Measurements from ENCODE around the gene MAP3K2. TPM values are rescaled to one million over a fixed set of nuclear protein-coding genes. Genes with fewer than 3 reads are reported as not detected.
"Not testable (repeated sequence)": the region's sequence is repeated elsewhere in the genome, so short reads cannot be mapped to it uniquely, and the experiment has no call there.

Gene MAP3K2
- total and polyA plus RNA-seq, 2 experiments from 2014 or later: 36.7 to 41.0 TPM

DNA sequence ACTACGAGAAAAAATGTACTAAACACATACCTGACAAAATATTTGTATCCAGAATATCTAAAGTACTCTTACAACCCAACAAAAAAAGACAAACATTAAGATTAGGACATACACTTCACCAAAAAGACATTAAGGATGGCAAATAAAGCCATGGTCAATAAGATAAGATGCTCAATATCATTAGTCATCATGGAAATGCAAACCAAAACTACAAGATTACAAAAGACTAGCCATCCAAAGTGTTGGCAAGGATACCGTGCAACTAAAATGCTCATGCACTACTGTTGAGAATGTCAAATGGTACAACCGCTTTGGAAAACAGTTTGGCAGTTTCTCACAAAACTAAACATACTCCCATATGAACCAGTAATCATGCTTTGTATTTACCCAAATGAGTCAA is 29.7 kb downstream of the MAP3K2 start:
- Histone ChIP-seq H3K79me2 (ENCODE audit: insufficient read depth) (peaks cover 90% of the 10 kb centered on the region), H3K4me2 (ENCODE audit: unreplicated experiment) (no peak overlapping the region), H3K27me3 (replicated peaks; ENCODE audit: insufficient read depth) (no peaks in the 10 kb centered on the region), H3K9ac (no peak overlapping the region), H3K36me3 (ENCODE audit: low read depth) (no peaks in the 10 kb centered on the region), H2AFZ (no peak overlapping the region), H3K4me1 (ENCODE audit: insufficient read depth) (peaks cover 32% of the 10 kb centered on the region), H4K20me1 (ENCODE audit: insufficient read depth) (peaks cover 20% of the 10 kb centered on the region; the same call in 1 of the 2 replicates), H3K9me2 (ENCODE audit: insufficient read depth) (no peaks in the 10 kb centered on the region), H3K27ac (no peak overlapping the region), H3F3A (ENCODE audit: insufficient read depth) (peaks cover 32% of the 10 kb centered on the region), H3K4me3 (no peak overlapping the region), H3K9me3 (ENCODE audit: low read depth) (no peaks in the 10 kb centered on the region)
- in situ Hi-C loops (cut with MboI): no loop called here
- TF ChIP-seq EZH2phosphoT487 (IDR thresholded peaks at IDR 0.05; ENCODE audit: insufficient read depth, low read depth): no peak
- TF ChIP-seq EZH2 (IDR thresholded peaks at IDR 0.05; ENCODE audit: insufficient read depth, poor library complexity, severe bottlenecking): no peak
- WGBS, 2 experiments (ENCODE audit: low coverage in 1 of 2, low lambda C conversion rate in 2 of 2, missing lambda C conversion rate in 2 of 2): 95 to 96% methylated on average over 3 of the region's 3 CpGs
- no peak for DNase-seq

DNA sequence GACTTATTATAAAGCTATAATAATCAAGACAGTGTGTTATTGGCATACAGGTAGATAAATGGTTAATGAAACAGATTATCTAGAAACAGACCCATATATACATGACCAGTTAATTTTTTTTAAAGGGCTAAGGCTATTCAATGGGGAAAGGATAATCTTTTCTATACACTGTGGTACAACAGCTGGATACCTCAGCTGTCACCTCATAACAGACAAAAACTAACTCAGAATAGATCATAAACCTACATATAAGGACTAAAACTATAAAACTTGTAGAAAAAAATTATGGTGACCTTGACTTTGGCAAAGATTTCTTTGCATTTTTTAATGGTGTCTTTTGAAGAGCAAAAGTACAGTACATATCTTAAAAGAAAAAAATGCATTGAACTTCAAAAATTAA is 30.2 kb downstream of the MAP3K2 start:
- no peaks in the 10 kb centered on the region for H3K9me3 ChIP-seq (ENCODE audit: low read depth)
- H3K9me2 ChIP-seq (ENCODE audit: insufficient read depth): no peaks in the 10 kb centered on the region
- no peaks in the 10 kb centered on the region for H3K27me3 ChIP-seq (replicated peaks; ENCODE audit: insufficient read depth)
- H4K20me1 ChIP-seq (ENCODE audit: insufficient read depth): peaks cover 16% of the 10 kb centered on the region; the same call in 1 of the 2 replicates
- in situ Hi-C loops (cut with MboI): no loop called here
- TF ChIP-seq EZH2phosphoT487 (IDR thresholded peaks at IDR 0.05; ENCODE audit: insufficient read depth, low read depth) (no peak), EZH2 (IDR thresholded peaks at IDR 0.05; ENCODE audit: insufficient read depth, poor library complexity, severe bottlenecking) (no peak)
- no peak overlapping the region for H3K9ac ChIP-seq
- no peak overlapping the region for H3K4me3 ChIP-seq
- H3K4me2 ChIP-seq (ENCODE audit: unreplicated experiment): no peak overlapping the region
- no peak overlapping the region for H3K27ac ChIP-seq
- peaks cover 32% of the 10 kb centered on the region for H3F3A ChIP-seq (ENCODE audit: insufficient read depth)
- no peak for DNase-seq
- no peaks in the 10 kb centered on the region for H3K36me3 ChIP-seq (ENCODE audit: low read depth)
- peaks cover 88% of the 10 kb centered on the region for H3K79me2 ChIP-seq (ENCODE audit: insufficient read depth)
- peaks cover 27% of the 10 kb centered on the region for H3K4me1 ChIP-seq (ENCODE audit: insufficient read depth)
- no peak overlapping the region for H2AFZ ChIP-seq

DNA sequence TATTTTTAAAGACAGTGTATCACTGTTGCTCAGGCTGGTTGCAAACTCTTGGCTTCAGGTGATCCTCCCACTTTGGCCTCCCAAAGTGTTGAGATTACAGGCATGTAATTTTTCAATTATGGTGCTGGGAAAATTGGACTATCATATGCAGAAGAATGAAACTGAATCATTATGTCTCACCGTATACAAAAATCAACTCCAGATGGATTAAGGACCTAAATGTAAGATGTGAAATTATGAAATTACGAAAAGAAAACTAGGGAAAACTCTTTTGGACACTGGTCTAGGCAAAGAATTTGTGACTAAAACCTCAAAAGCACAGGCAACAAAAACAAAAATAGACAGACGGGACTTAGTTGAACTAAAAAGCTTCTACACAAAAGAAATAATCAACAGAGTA is 31.2 kb downstream of the MAP3K2 start:
- Histone ChIP-seq H3K9me2 (ENCODE audit: insufficient read depth) (no peaks in the 10 kb centered on the region), H3K27me3 (replicated peaks; ENCODE audit: insufficient read depth) (no peaks in the 10 kb centered on the region), H3K4me2 (ENCODE audit: unreplicated experiment) (peak overlapping the region; percentile 29), H3K9me3 (ENCODE audit: low read depth) (no peaks in the 10 kb centered on the region), H3K79me2 (ENCODE audit: insufficient read depth) (peaks cover 88% of the 10 kb centered on the region), H4K20me1 (ENCODE audit: insufficient read depth) (peaks cover 14% of the 10 kb centered on the region; the same call in 1 of the 2 replicates), H3K4me1 (ENCODE audit: insufficient read depth) (peaks cover 17% of the 10 kb centered on the region), H3K4me3 (no peak overlapping the region), H3F3A (ENCODE audit: insufficient read depth) (peaks cover 32% of the 10 kb centered on the region), H3K9ac (no peak overlapping the region), H2AFZ (no peak overlapping the region), H3K36me3 (ENCODE audit: low read depth) (no peaks in the 10 kb centered on the region), H3K27ac (peak overlapping the region; percentile 42)
- peak; percentile 57 for DNase-seq
- WGBS, 2 experiments (ENCODE audit: low coverage in 1 of 2, low lambda C conversion rate in 2 of 2, missing lambda C conversion rate in 2 of 2): 27 to 30% methylated on average over 3 of the region's 3 CpGs
- TF ChIP-seq EZH2 (IDR thresholded peaks at IDR 0.05; ENCODE audit: insufficient read depth, poor library complexity, severe bottlenecking) (no peak), EZH2phosphoT487 (IDR thresholded peaks at IDR 0.05; ENCODE audit: insufficient read depth, low read depth) (no peak)
- in situ Hi-C loops (cut with MboI): no loop called here

DNA sequence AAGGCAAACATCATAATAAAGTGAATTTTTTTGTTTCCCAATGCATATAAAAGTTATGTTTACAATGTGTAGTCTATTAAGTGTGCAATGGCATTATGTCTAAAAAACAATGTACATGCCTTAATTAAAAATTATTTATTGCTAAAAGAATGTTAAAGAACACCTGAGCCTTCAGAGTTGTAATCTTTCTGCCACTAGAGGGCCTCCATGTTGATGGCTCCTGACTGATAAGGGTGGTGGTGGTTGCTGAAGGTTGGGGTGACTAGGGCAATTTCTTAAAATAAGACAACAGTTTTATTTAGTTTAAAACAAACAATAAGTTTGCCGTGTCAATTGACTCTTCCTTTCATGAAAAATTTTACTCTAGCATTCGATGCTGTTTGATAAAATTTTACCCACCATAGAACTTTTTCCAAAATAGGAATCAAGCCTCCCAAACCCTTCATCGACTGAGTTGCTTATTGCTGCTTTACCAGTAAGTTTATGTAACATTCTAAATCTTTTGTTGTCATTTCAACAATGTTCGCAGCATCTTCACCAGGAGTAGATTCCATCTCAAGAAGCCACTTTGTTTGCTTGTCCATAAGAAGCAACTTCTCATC is 32.3 kb downstream of the MAP3K2 start:
- TF ChIP-seq EZH2 (IDR thresholded peaks at IDR 0.05; ENCODE audit: insufficient read depth, poor library complexity, severe bottlenecking): no peak
- TF ChIP-seq EZH2phosphoT487 (IDR thresholded peaks at IDR 0.05; ENCODE audit: insufficient read depth, low read depth): no peak
- Histone ChIP-seq H3K27me3 (replicated peaks; ENCODE audit: insufficient read depth) (no peaks in the 10 kb centered on the region), H3K9me2 (ENCODE audit: insufficient read depth) (no peaks in the 10 kb centered on the region), H3K4me3 (no peak overlapping the region), H3K4me2 (ENCODE audit: unreplicated experiment) (no peak overlapping the region), H3K4me1 (ENCODE audit: insufficient read depth) (peaks cover 16% of the 10 kb centered on the region), H3K36me3 (ENCODE audit: low read depth) (no peaks in the 10 kb centered on the region), H3F3A (ENCODE audit: insufficient read depth) (peaks cover 32% of the 10 kb centered on the region), H3K27ac (no peak overlapping the region), H3K9me3 (ENCODE audit: low read depth) (no peaks in the 10 kb centered on the region), H3K9ac (no peak overlapping the region), H3K79me2 (ENCODE audit: insufficient read depth) (peaks cover 88% of the 10 kb centered on the region), H2AFZ (no peak overlapping the region), H4K20me1 (ENCODE audit: insufficient read depth) (peaks cover 20% of the 10 kb centered on the region; the same call in 1 of the 2 replicates)
- peak; percentile 32 for DNase-seq
- in situ Hi-C loops (cut with MboI): no loop called here
- 79 to 89% methylated on average over 4 of the region's 4 CpGs for WGBS, 2 experiments (ENCODE audit: low coverage in 1 of 2, low lambda C conversion rate in 2 of 2, missing lambda C conversion rate in 2 of 2)

DNA sequence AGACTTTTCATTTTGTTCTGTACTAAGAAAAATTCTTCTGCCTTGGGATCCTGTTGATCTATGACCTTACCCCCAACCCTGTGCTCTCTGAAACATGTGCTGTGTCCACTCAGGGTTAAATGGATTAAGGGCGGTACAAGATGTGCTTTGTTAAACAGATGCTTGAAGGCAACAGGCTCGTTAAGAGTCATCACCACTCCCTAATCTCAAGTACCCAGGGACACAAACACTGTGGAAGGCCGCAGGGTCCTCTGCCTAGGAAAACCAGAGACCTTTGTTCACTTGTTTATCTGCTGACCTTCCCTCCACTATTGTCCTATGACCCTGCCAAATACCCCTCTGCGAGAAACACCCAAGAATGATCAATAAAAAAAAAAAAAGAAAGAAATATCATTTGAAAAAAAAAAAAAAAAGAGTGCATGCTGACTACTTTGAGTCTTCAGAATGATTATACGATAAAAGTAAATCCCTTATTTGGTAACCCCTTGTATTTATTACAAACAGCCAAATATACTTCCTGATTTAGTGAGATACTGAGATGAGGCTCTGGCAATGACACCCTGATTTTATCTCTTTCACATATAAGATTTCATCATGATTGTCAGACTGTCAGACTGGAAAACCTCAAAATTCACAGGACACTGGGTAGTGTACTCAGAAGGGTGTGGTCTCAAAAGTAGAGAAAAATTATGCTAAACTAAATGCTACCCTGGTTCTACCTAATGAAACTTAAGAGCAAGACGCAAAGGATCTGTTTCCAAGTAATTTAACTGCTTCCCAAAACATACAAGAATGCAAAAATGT is 33.7 kb downstream of the MAP3K2 start:
- H3K9me2 ChIP-seq (ENCODE audit: insufficient read depth); H3K9ac ChIP-seq; H3K4me3 ChIP-seq; H3K9me3 ChIP-seq (ENCODE audit: low read depth); H3K4me2 ChIP-seq (ENCODE audit: unreplicated experiment); in situ Hi-C loops (cut with MboI); H2AFZ ChIP-seq; DNase-seq; H3K27me3 ChIP-seq (replicated peaks; ENCODE audit: insufficient read depth); H3K36me3 ChIP-seq (ENCODE audit: low read depth); H3K27ac ChIP-seq: not testable (repeated sequence)
- WGBS, 2 experiments (ENCODE audit: low coverage in 1 of 2, low lambda C conversion rate in 2 of 2, missing lambda C conversion rate in 2 of 2): 50 to 52% methylated on average over 5 to 6 of the region's 6 CpGs
- Histone ChIP-seq H3F3A (ENCODE audit: insufficient read depth) (peaks cover 32% of the 10 kb centered on the region), H3K79me2 (ENCODE audit: insufficient read depth) (peaks cover 88% of the 10 kb centered on the region), H4K20me1 (ENCODE audit: insufficient read depth) (peaks cover 20% of the 10 kb centered on the region; the same call in 1 of the 2 replicates), H3K4me1 (ENCODE audit: insufficient read depth) (peaks cover 16% of the 10 kb centered on the region)

DNA sequence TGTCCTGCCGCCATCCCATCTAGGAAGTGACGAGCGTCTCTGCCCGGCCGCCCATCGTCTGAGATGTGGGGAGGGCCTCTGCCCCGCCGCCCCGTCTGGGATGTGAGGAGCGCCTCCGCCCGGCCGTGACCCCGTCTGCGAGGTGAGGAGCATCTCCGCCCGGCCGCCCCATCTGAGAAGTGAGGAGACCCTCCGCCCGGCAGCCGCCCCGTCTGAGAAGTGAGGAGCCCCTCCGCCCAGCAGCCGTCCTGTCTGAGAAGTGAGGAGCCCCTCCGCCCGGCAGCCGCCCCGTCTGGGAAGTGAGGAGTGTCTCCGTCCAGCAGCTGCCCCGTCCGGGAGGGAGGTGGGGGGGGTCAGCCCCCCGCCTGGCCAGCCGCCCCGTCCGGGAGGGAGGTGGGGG is 34.6 kb downstream of the MAP3K2 start:
- H3K4me3 ChIP-seq; H3K4me2 ChIP-seq (ENCODE audit: unreplicated experiment); H3K27ac ChIP-seq; H2AFZ ChIP-seq; in situ Hi-C loops (cut with MboI); H3K36me3 ChIP-seq (ENCODE audit: low read depth); H3K9me2 ChIP-seq (ENCODE audit: insufficient read depth); DNase-seq; H3K9ac ChIP-seq; H3K9me3 ChIP-seq (ENCODE audit: low read depth); H3K27me3 ChIP-seq (replicated peaks; ENCODE audit: insufficient read depth): not testable (repeated sequence)
- peaks cover 23% of the 10 kb centered on the region for H3K4me1 ChIP-seq (ENCODE audit: insufficient read depth)
- peaks cover 32% of the 10 kb centered on the region for H3F3A ChIP-seq (ENCODE audit: insufficient read depth)
- peaks cover 88% of the 10 kb centered on the region for H3K79me2 ChIP-seq (ENCODE audit: insufficient read depth)
- H4K20me1 ChIP-seq (ENCODE audit: insufficient read depth): peaks cover 20% of the 10 kb centered on the region; the same call in 1 of the 2 replicates
- 99% methylated on average over 27 of the region's 35 CpGs; no CpG with 5 or more reads in 1 of the 2 experiments for WGBS, 2 experiments (ENCODE audit: low coverage in 1 of 2, low lambda C conversion rate in 2 of 2, missing lambda C conversion rate in 2 of 2)

Measured in GM23248 (cell line).